Activated CD4-positive, CD25-positive, alpha-beta regulatory T cell treated with anti-CD3 and anti-CD28 coated beads, Interleukin-2, amount 50 U/mL, for 16 hours (primary cell): Measurements from ENCODE around the gene ABI1.

Experiments used
- DNase-seq: peaks from one replicate; pipeline ENCODE4 v3.0.0-alpha.2; 2020; ENCODE audit warnings: low read depth, low spot score

The ABI1 gene

DNA sequence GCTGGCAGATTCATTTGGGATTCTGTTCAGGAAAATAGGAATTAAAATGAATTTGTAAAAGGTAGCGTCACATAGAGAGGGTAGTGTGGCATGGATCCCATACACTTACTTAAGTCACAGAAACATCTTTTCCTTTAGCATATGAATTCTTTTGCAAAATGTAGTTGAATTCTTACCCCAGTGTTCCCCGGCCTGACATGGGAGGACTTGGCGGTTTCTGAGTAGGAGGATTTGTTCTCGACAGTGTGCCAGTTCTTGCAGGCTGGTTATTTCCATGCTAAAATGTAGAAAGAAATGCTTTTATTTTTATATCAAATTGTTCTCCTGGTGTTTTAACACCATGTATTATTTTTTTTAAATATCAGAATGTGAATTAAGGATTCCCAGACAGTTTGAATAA is 90.7 kb downstream of the ABI1 start:
- no peak for DNase-seq

DNA sequence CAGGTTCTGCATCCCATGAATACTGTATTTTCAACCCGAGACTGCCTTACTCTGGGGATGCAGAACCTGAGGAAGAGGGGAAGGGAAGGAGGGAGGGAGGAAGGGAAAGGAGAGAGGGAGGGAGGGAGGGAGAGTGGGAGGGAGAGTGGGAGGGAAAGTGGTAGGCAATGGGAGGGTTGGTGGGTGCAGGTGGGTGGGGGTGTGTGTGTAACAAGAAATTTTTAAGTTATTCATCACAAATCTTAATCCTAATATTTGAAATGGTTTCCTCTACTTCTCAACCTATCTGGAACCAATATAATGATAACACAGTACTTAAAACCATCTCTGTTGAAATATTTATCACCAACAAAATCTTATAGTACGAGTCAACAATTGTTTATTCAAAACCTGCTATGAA is 95.2 kb downstream of the ABI1 start:
- DNase-seq = no peak

GRCh38 chr10:26759008-26759407 is 101.8 kb downstream of the ABI1 start:
- DNase-seq = no peak

- no peak for DNase-seq
Measured at GRCh38 chr10:26755443-26755903, 105.3 kb downstream of the ABI1 start.

- no peak for DNase-seq
Measured at GRCh38 chr10:26746061-26746460, 114.7 kb downstream of the ABI1 start.

GRCh38 chr10:26743841-26744240 is 116.9 kb downstream of the ABI1 start:
- DNase-seq = no peak

DNA sequence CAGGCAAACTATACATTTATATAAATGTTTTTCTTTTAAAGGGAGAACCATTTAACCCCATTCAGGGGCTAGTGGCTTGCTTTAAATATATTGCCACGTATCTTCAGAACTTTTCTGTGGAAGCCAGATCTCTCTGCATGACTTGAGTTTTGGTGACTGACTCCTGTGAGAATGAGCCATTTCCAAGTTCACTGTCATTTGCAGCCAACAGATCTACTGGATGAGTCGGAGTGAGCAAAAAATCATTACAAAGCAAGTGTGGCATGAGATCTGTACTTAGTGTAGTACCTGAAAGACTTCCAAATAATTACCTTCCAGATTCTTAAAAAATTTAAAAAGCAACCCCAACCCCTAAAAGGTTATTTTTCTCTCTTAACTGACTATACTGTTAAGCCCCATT is 117.7 kb downstream of the ABI1 start:
- DNase-seq = no peak

DNA sequence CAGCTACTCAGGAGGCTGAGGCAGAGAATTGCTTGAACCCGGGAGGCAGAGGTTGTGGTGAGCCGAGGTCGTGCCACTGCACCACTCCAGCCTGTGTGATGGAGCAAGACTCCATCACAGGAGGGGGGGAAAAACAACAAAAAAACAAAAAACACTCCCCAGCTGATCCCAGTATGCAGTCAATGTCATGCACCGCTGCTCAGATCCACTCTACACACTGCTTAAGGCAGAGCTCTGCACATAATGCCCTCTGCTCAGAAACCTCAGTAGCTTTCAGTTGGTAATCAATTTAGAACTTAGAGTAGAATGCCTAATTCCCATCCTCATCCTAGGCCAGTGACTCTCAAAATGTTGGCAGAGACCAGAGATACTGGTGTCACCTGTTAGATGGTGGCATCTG is 119.4 kb downstream of the ABI1 start:
- DNase-seq = no peak

- DNase-seq = no peak
Measured at GRCh38 chr10:26739071-26739631, 121.6 kb downstream of the ABI1 start.

- DNase-seq = no peak
Measured at GRCh38 chr10:26738301-26738911, 122.4 kb downstream of the ABI1 start.

DNA sequence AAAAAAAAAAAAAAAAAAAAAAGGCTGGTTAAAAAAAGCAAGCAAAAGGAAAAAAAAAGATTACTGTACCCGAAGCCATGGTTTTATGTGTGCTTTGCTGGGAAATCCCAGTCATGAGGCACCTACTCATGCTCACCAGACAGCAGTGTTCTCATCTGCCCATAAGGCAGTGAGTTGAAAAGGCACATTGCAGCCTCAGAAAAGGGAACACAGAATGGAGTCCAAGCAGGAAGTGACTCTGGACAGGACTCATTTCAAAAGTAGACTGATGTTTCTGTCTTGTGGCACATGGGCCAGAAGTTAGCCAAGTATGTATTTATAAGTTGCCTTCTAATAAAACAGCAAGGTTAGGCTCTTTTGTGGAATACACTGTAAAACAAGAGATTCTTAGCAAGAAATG is 123.0 kb downstream of the ABI1 start:
- DNase-seq = no peak

- DNase-seq = no peak
Measured at GRCh38 chr10:26735435-26735834, 125.3 kb downstream of the ABI1 start.

DNA sequence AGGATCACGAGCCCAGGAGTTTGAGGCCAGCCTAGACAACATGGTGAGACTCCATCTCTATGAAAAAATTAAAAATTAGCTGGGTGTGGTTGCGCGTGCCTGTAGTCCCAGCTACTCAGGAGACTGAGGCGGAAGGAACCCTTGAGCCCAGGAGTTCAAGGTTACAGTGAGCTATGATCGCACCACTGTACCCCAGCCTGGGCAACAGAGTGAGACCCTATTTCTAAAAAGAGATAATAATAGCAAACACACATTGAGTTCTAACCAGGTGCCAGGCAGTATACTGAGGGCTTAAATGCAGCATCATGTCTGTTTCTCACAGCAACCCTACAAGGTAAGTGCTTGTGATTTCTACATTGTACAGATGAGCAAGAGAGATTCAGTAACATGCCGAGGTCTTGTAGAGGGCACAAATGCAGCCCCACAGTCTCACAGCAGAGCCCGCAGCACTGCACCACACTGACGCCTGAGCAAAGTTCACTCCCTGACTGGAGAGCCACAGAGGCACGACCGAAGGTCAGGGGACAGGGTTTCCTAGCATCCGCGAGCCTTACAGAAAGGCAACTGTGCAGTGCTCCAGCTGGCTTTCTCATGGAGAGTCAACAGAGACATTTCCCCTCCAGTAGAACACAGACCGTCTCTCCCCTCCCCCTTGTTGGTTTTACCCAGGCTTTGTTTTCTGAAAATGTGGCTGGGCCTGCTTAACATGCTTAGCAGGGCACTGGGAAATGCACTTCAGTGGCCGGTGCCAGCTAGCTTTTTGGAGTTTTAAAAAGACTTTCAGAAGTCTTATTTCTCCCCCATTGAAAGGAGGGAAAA is 126.8 kb downstream of the ABI1 start:
- DNase-seq = no peak

GRCh38 chr10:26730552-26730951 is 130.2 kb downstream of the ABI1 start:
- DNase-seq = no peak

- no peak for DNase-seq
Measured at GRCh38 chr10:26729395-26729794, 131.4 kb downstream of the ABI1 start.

- DNase-seq = no peak
Measured at GRCh38 chr10:26728957-26729356, 131.8 kb downstream of the ABI1 start.

DNA sequence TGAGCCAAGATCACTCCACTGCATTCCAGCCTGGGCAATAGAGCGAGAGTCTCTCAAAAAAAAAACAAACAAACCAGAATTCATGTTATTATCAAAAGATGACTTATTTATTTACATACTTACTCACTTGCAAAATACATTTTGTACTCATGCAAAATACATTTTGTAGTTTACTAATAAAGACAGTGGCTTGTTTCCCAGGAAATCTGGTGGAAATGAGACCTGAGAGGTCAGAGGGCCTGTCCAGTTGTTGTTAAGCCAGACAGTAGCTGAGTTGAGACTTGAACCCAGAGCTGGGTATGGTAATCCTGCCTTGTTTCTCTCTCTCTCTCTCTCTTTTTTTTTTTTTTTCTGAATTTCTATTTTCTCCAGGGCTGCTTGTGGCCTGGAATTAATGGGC is 133.8 kb downstream of the ABI1 start:
- no peak for DNase-seq

- DNase-seq = no peak
Measured at GRCh38 chr10:26725837-26726727, 134.7 kb downstream of the ABI1 start.

- no peak for DNase-seq
Measured at GRCh38 chr10:26723016-26723415, 137.7 kb downstream of the ABI1 start.

DNA sequence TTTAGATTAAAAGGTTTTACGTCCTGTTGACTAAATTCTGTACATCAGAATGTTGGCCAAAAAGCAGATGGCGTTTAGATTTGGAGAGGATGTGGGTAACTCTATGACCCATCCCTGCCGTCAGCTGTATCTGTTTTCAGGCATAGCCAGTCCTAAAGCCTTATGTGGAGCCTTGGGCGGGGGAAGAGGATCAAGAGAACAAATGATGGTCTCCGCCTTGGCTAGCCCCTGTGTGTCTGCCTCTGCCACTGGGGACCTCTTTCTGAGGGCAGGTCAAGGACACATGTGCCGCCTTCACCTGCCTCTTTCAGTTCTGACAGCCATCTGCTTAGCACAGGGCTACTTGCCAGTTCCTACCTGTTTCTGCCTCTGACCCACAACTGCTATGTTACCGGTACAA is 139.2 kb downstream of the ABI1 start:
- DNase-seq = no peak

DNA sequence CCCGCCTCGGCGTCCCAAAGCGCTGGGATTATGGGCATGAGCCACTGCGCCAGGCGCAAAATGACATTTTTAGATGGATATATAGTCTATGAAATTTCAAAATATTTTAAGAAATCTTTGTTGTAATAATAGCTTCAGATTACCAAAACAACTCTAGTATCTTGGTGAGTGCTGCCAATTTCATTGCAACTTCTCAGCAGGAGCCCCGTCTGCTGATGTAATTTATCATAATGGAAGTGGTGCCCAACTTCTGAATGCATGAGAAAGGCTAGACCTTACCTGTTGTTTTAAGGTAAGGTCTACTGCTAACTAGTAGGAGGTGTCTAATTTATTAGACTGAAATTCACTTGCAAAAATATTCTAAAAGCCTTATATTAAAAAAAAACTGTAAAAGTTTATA is 143.3 kb downstream of the ABI1 start:
- DNase-seq = no peak

- no peak for DNase-seq
Measured at GRCh38 chr10:26715137-26715487, 145.6 kb downstream of the ABI1 start.
